HG02798 (cell line): ENCODE results near the gene BIRC5.
"Not testable (repeated sequence)": the region's sequence is repeated elsewhere in the genome, so short reads cannot be mapped to it uniquely, and the experiment has no call there.

Experiments
- ATAC-seq: cut with Tn5 transposase; IDR thresholded peaks from one replicate; pipeline ENCODE4 v1.9.1; 2021; ENCODE audit warnings: mild to moderate bottlenecking; ENCODE audit not compliant: unreplicated experiment, poor library complexity

Gene BIRC5

GRCh38 chr17:78214016-78214705 is at the start of gene BIRC5:
TSS of gene BIRC5 (plus strand) at chr17:78214253. CDS start at chr17:78214317, 64 bp downstream.
- ATAC-seq = peak; percentile 93

GRCh38 chr17:78164748-78165607 is 49.1 kb upstream of the BIRC5 start:
- ATAC-seq = no peak

- no peak for ATAC-seq
Measured at GRCh38 chr17:78166416-78166815, 47.6 kb upstream of the BIRC5 start.

- peak; percentile 60 for ATAC-seq
Measured at GRCh38 chr17:78168242-78168902, 45.7 kb upstream of the BIRC5 start, which contains the start of gene SYNGR2. TSS of gene SYNGR2 (plus strand) at chr17:78168581. CDS start at chr17:78168617, 36 bp downstream.

GRCh38 chr17:78168903-78169793 is 44.9 kb upstream of the BIRC5 start:
- peak; percentile 23 for ATAC-seq

- no peak for ATAC-seq
Measured at GRCh38 chr17:78170692-78171590, 43.1 kb upstream of the BIRC5 start.

GRCh38 chr17:78171591-78172248 is 42.3 kb upstream of the BIRC5 start:
- ATAC-seq = not testable (repeated sequence)

GRCh38 chr17:78172249-78173051 is 41.6 kb upstream of the BIRC5 start:
- ATAC-seq = no peak

- peak; percentile 32 for ATAC-seq
Measured at GRCh38 chr17:78173097-78173715, 40.8 kb upstream of the BIRC5 start.

- ATAC-seq = no peak
Measured at GRCh38 chr17:78174346-78174869, 39.6 kb upstream of the BIRC5 start.

GRCh38 chr17:78174870-78175642 is 39.0 kb upstream of the BIRC5 start:
- no peak for ATAC-seq

- no peak for ATAC-seq
Measured at GRCh38 chr17:78175643-78175981, 38.4 kb upstream of the BIRC5 start.

- peak; percentile 49 for ATAC-seq
Measured at GRCh38 chr17:78176548-78177025, 37.5 kb upstream of the BIRC5 start.

GRCh38 chr17:78179372-78179771 is 34.7 kb upstream of the BIRC5 start:
- ATAC-seq = no peak

GRCh38 chr17:78180083-78180482 is 34.0 kb upstream of the BIRC5 start:
- no peak for ATAC-seq

- no peak for ATAC-seq
Measured at GRCh38 chr17:78180508-78180907, 33.5 kb upstream of the BIRC5 start.
